HCT116 (cell line): ENCODE measurements around the gene NTSR1.

Source experiments
- CEBPB ChIP-seq: IDR thresholded peaks from 2 replicates; pipeline ENCODE4 v1.6.1; 2012; ENCODE audit warnings: low read depth
- ELF1 ChIP-seq: IDR thresholded peaks from 2 replicates; pipeline ENCODE4 v1.6.1; 2012; ENCODE audit warnings: low read depth, borderline replicate concordance
- EZH2 ChIP-seq: fragments of 200-600 bp; sonication (generic); IDR thresholded peaks from 2 replicates; pipeline ENCODE4 v1.6.1; 2017; ENCODE audit warnings: antibody characterized with exemption, mixed run types
- EZH2phosphoT487 ChIP-seq: fragments of 200-600 bp; IDR thresholded peaks from 2 replicates; pipeline ENCODE4 v1.6.1; 2018; ENCODE audit warnings: antibody characterized with exemption, borderline replicate concordance
- MAX ChIP-seq: IDR thresholded peaks from 2 replicates; pipeline ENCODE4 v1.6.1; 2012
- POLR2A ChIP-seq: IDR thresholded peaks from 2 replicates; pipeline ENCODE4 v1.7.0; 2011; ENCODE audit warnings: borderline replicate concordance; ENCODE audit not compliant: insufficient read depth, insufficient read length; ENCODE audit errors: extremely low read depth
- RAD21 ChIP-seq: IDR thresholded peaks from 2 replicates; pipeline ENCODE4 v1.6.1; 2012; ENCODE audit warnings: low read depth, mild to moderate bottlenecking
- SIN3A ChIP-seq: IDR thresholded peaks from 2 replicates; pipeline ENCODE4 v1.6.1; 2012; ENCODE audit warnings: low read depth
- SP1 ChIP-seq: IDR thresholded peaks from 2 replicates; pipeline ENCODE4 v1.6.1; 2012; ENCODE audit warnings: low read depth
- YY1 ChIP-seq: IDR thresholded peaks from 2 replicates; pipeline ENCODE4 v1.6.1; 2011; ENCODE audit warnings: low read length, low read depth, moderate library complexity, mild to moderate bottlenecking; ENCODE audit not compliant: insufficient replicate concordance; ENCODE audit errors: extremely low read depth
- TF ChIP-seq, protein P1 (sequence below), 3 experiments: fragments of 200-600 bp in 1 of 3; sonication (generic) in 1 of 3; IDR thresholded peaks in 2 of 3; conservative IDR thresholded peaks in 1 of 3; 2 replicates each; pipeline ENCODE4 v1.5.1; 2012 to 2017; ENCODE audit warnings: low read depth in 2 of 3, low read length in 2 of 3, antibody characterized with exemption in 1 of 3, borderline replicate concordance in 1 of 3, control low read depth in 1 of 3, mild to moderate bottlenecking in 1 of 3, mixed read lengths in 1 of 3, mixed run types in 1 of 3, moderate library complexity in 1 of 3; ENCODE audit not compliant: insufficient read depth in 1 of 3

GRCh38 chr20:62809530-62810428, 101.1 kb downstream of the NTSR1 start:
- TF ChIP-seq, protein P1, sequence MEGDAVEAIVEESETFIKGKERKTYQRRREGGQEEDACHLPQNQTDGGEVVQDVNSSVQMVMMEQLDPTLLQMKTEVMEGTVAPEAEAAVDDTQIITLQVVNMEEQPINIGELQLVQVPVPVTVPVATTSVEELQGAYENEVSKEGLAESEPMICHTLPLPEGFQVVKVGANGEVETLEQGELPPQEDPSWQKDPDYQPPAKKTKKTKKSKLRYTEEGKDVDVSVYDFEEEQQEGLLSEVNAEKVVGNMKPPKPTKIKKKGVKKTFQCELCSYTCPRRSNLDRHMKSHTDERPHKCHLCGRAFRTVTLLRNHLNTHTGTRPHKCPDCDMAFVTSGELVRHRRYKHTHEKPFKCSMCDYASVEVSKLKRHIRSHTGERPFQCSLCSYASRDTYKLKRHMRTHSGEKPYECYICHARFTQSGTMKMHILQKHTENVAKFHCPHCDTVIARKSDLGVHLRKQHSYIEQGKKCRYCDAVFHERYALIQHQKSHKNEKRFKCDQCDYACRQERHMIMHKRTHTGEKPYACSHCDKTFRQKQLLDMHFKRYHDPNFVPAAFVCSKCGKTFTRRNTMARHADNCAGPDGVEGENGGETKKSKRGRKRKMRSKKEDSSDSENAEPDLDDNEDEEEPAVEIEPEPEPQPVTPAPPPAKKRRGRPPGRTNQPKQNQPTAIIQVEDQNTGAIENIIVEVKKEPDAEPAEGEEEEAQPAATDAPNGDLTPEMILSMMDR (IDR thresholded peaks at IDR 0.05 in 2 of 3, conservative IDR thresholded peaks at IDR 0.05 in 1 of 3; ENCODE audit: borderline replicate concordance in 1 of 3, insufficient read depth in 1 of 3, low read depth in 2 of 3, low read length in 2 of 3), result no peak
- no peak for TF ChIP-seq EZH2phosphoT487
- TF ChIP-seq YY1, result no peak
- TF ChIP-seq POLR2A, result no peak
- TF ChIP-seq MAX, result no peak
- no peak for TF ChIP-seq SIN3A
- no peak for TF ChIP-seq CEBPB
- TF ChIP-seq RAD21, result no peak
- TF ChIP-seq EZH2, result no peak
- no peak for TF ChIP-seq SP1
- TF ChIP-seq ELF1, result no peak
